Breast epithelium (tissue), 3 donors: ENCODE measurements around the gene BCORL1.

Source experiments
- CTCF ChIP-seq, 3 donors: fragments of 450-650 bp; IDR thresholded peaks; one replicate each; pipeline ENCODE4 v1.5.1; 2016 to 2017; ENCODE audit warnings: antibody characterized with exemption in 3 of 3, mild to moderate bottlenecking in 3 of 3, moderate library complexity in 3 of 3
- POLR2A ChIP-seq: fragments of 450-650 bp; IDR thresholded peaks from one replicate; pipeline ENCODE4 v1.6.1; 2016; ENCODE audit warnings: antibody characterized with exemption, mild to moderate bottlenecking, moderate library complexity

- TF ChIP-seq POLR2A (no peak), CTCF (IDR thresholded peaks at IDR 0.05) (no peak)
Observed at GRCh38 chrX:129932821-129933321, 49.6 kb upstream of the BCORL1 start.
